Pancreas (tissue), 10 donors: Measurements from ENCODE around the gene COG2. TPM values are rescaled to one million over a fixed set of nuclear protein-coding genes. Genes with fewer than 3 reads are reported as not detected.

Experiments used
- ATAC-seq, 4 donors: fragments of 200-7000 bp; cut with Tn5 transposase; one replicate each; pipeline versions ENCODE4 v1.8.0 to v1.9.1; 2020; ENCODE audit warnings: mild to moderate bottlenecking in 4 of 4, moderate library complexity in 4 of 4
- DNase-seq, 6 donors: peaks; one replicate each; pipeline ENCODE4 v3.0.0-alpha.2; 2020
- FAIRE-seq: peaks from 2 replicates; lab custom pipeline; 2012; peaks lifted over from hg19 to GRCh38; lab: Jason Lieb, UNC
- H3K27ac ChIP-seq, 4 donors: fragments of 200-600 bp; sonication (generic); 1 replicate in 3 of 4; 2 replicates in 1 of 4; pipeline versions ENCODE4 v1.5.0 to v1.8.0; 2020
- H3K27me3 ChIP-seq, 4 donors: fragments of 200-600 bp; one replicate each; pipeline ENCODE4 v1.8.0; 2021
- H3K36me3 ChIP-seq, 3 donors: fragments of 200-600 bp; sonication (generic) in 1 of 3; one replicate each; pipeline versions ENCODE4 v1.5.0 to v1.8.0; 2020 to 2021
- H3K4me1 ChIP-seq, 3 donors: fragments of 200-600 bp; one replicate each; pipeline ENCODE4 v1.8.0; 2021
- H3K4me3 ChIP-seq, 4 donors: fragments of 200-600 bp; sonication (generic) in 2 of 4; one replicate each; pipeline versions ENCODE4 v1.5.0 to v1.8.0; 2020 to 2021
- H3K9me3 ChIP-seq, 4 donors: fragments of 200-600 bp; one replicate each; pipeline ENCODE4 v1.8.0; 2021
- CTCF ChIP-seq, 4 donors: fragments of 200-600 bp; sonication (generic) in 3 of 4; IDR thresholded peaks; one replicate each; pipeline versions ENCODE4 v1.5.0 to v1.8.0; 2021; ENCODE audit warnings: antibody characterized with exemption in 4 of 4
- WGBS, 2 donors: extraction: QIAGEN DNeasy Blood & Tissue Kit; methylation state at CpG; one replicate each; pipeline ENCODE4 v1.1.7; 2013; 5-methylcytosine and 5-hydroxymethylcytosine counted together
- intact Hi-C, 3 donors: fragments of 100-400 bp; cut with DNase I; formaldehyde crosslinking; loops; one replicate each; pipeline versions ENCODE4 v1.11.1 to v1.14.2; 2022
- polyA plus RNA-seq, 2 donors: library from polyadenylated mRNA; stranded (reverse); fragments of 200-250 nt; gene quantifications; one replicate each; pipeline ENCODE4 v1.2.3, GENCODE V29; 2013
- total RNA-seq, 6 donors: library from RNA; stranded (reverse); fragmentation: NEBNext Ultra II Directional in 4 of 6; extraction: Animal tissue kit (Norgen Biotek cat#: 25700) in 4 of 6; gene quantifications; one replicate each; pipeline versions ENCODE4 v1.2.1 to v1.2.4, GENCODE V29; 2021 to 2023
- donor health status: healthy with polysubstance abuse.
- donor health status: DM: no; HTN: no; CAD: no; lungs with moderate emphysema.
- donor health status: DM: no; HTN: no; CAD: no.
- donor health status: control.
- donor health status: control.
- donor health status: Bipolar disorder and iron deficiency.
- donor health status: DM: yes; HTN: yes; CAD: no.
- donor health status: DM: no; HTN: no; CAD: no.
- donor health status: DM: no; HTN: no; CAD: no.
- donor health status: DM: yes; HTN: yes; CAD: no.

Gene COG2
- total and polyA plus RNA-seq, 8 donors: 6.5 to 17.1 (median 14.5) TPM

GRCh38 chr1:230610589-230610988, 31.7 kb upstream of the COG2 start:
- Histone ChIP-seq H3K27me3 (no peaks in the 10 kb centered on the region), H3K4me1 (peaks cover 0 to 7% (median 0%) of the 10 kb centered on the region in 3 donors), H3K9me3 (no peaks in the 10 kb centered on the region), H3K36me3 (no peaks in the 10 kb centered on the region), H3K27ac (no peak overlapping the region), H3K4me3 (no peak overlapping the region)
- FAIRE-seq: no peak
- TF ChIP-seq CTCF (IDR thresholded peaks at IDR 0.05): no peak
- ATAC-seq: no peak
- 38 to 44% methylated on average over 1 of the region's 1 CpG for WGBS, 2 donors
- DNase-seq: no peak
- intact Hi-C loops: no loop called here

GRCh38 chr1:230611128-230611877, 31.0 kb upstream of the COG2 start:
- Histone ChIP-seq H3K9me3 (no peaks in the 10 kb centered on the region), H3K36me3 (no peaks in the 10 kb centered on the region)
- no peak for TF ChIP-seq CTCF (IDR thresholded peaks at IDR 0.05)

GRCh38 chr1:230611878-230612235, 30.4 kb upstream of the COG2 start:
- no peak for FAIRE-seq
- 37 to 58% methylated on average over 1 of the region's 1 CpG for WGBS, 2 donors
- H3K27ac ChIP-seq: no peak overlapping the region
- no peaks in the 10 kb centered on the region for H3K9me3 ChIP-seq
- ATAC-seq: no peak
- intact Hi-C loops: no loop called here
- H3K36me3 ChIP-seq: no peaks in the 10 kb centered on the region
- no peaks in the 10 kb centered on the region for H3K27me3 ChIP-seq
- no peak for DNase-seq
- no peak overlapping the region for H3K4me3 ChIP-seq
- H3K4me1 ChIP-seq: peaks cover 0 to 7% (median 0%) of the 10 kb centered on the region in 3 donors
- TF ChIP-seq CTCF (IDR thresholded peaks at IDR 0.05): no peak

More at GRCh38 chr1:230611128-230611877, 31.0 kb upstream of the COG2 start:
- Histone ChIP-seq H3K27ac (no peak overlapping the region), H3K27me3 (no peaks in the 10 kb centered on the region), H3K4me1 (peaks cover 0 to 7% (median 0%) of the 10 kb centered on the region in 3 donors), H3K4me3 (no peak overlapping the region)
- intact Hi-C loops: no loop called here
- DNase-seq (no peak), FAIRE-seq (no peak), ATAC-seq (no peak)
- 69 to 75% methylated on average over 7 of the region's 7 CpGs for WGBS, 2 donors

GRCh38 chr1:230612651-230613050, 29.6 kb upstream of the COG2 start:
- DNase-seq (no peak), FAIRE-seq (no peak), ATAC-seq (no peak)
- no peak overlapping the region for H3K4me3 ChIP-seq
- TF ChIP-seq CTCF (IDR thresholded peaks at IDR 0.05): no peak
- H3K9me3 ChIP-seq: no peaks in the 10 kb centered on the region
- intact Hi-C loops: no loop called here
- peaks cover 0 to 7% (median 0%) of the 10 kb centered on the region in 3 donors for H3K4me1 ChIP-seq
- no peak overlapping the region for H3K27ac ChIP-seq
- no peaks in the 10 kb centered on the region for H3K36me3 ChIP-seq
- 54 to 82% methylated on average over 1 of the region's 1 CpG for WGBS, 2 donors
- H3K27me3 ChIP-seq: no peaks in the 10 kb centered on the region

- intact Hi-C loops: no loop called here
- no peak for TF ChIP-seq CTCF (IDR thresholded peaks at IDR 0.05)
- peaks cover 0 to 7% (median 0%) of the 10 kb centered on the region in 3 donors for H3K4me1 ChIP-seq
- no peak for ATAC-seq
- no peaks in the 10 kb centered on the region for H3K27me3 ChIP-seq
- no peak overlapping the region for H3K27ac ChIP-seq
- WGBS, 2 donors: 83 to 87% methylated on average over 3 of the region's 3 CpGs
- no peak for DNase-seq
- no peak overlapping the region for H3K4me3 ChIP-seq
- H3K9me3 ChIP-seq: no peaks in the 10 kb centered on the region
- no peak for FAIRE-seq
- H3K36me3 ChIP-seq: no peaks in the 10 kb centered on the region
Measured at GRCh38 chr1:230614121-230614520, 28.2 kb upstream of the COG2 start.
